ENCODE results near the gene C6orf132. TPM values are rescaled to one million over a fixed set of nuclear protein-coding genes. Genes with fewer than 3 reads are reported as not detected.
"Not testable (repeated sequence)": the region's sequence is repeated elsewhere in the genome, so short reads cannot be mapped to it uniquely, and the experiment has no call there.

C6orf132 gene
- total RNA-seq, 1 donor from 2014 or later: 11.8 TPM

DNA sequence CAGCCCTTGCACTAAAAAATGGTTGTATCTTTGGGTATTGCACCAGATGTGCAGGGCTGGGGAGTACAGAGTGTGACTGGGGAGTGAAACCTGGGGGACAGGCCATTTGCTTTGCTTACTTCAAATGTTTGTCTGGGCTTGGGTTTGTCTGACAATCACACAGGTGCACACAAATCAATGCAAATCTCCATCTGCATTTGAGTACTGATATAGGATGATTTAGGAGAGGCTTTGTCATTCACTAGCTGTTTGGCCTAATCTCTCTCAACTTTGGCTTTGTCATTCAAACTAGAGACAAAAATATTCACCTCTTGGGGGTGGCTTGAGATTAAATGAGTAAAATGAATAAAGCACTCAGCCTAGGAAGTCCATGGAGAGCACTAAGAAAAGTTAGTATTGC lies 34.6 kb upstream of the C6orf132 start:
- Mint-ChIP-seq H3K27me3 (peaks cover 9% of the 10 kb centered on the region), H3K4me1 (ENCODE audit: low read depth) (peaks cover 8% of the 10 kb centered on the region), H3K4me3 (ENCODE audit: low read depth) (no peak overlapping the region), H3K9me3 (ENCODE audit: low read depth) (no peaks in the 10 kb centered on the region), H3K36me3 (ENCODE audit: insufficient read depth) (no peaks in the 10 kb centered on the region), H3K27ac (peak overlapping the region; percentile 84)
- TF ChIP-seq, protein P1, sequence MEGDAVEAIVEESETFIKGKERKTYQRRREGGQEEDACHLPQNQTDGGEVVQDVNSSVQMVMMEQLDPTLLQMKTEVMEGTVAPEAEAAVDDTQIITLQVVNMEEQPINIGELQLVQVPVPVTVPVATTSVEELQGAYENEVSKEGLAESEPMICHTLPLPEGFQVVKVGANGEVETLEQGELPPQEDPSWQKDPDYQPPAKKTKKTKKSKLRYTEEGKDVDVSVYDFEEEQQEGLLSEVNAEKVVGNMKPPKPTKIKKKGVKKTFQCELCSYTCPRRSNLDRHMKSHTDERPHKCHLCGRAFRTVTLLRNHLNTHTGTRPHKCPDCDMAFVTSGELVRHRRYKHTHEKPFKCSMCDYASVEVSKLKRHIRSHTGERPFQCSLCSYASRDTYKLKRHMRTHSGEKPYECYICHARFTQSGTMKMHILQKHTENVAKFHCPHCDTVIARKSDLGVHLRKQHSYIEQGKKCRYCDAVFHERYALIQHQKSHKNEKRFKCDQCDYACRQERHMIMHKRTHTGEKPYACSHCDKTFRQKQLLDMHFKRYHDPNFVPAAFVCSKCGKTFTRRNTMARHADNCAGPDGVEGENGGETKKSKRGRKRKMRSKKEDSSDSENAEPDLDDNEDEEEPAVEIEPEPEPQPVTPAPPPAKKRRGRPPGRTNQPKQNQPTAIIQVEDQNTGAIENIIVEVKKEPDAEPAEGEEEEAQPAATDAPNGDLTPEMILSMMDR (IDR thresholded peaks at IDR 0.05; ENCODE audit: unreplicated experiment): no peak
- no peak for DNase-seq (ENCODE audit: low spot score, unreplicated experiment)

DNA sequence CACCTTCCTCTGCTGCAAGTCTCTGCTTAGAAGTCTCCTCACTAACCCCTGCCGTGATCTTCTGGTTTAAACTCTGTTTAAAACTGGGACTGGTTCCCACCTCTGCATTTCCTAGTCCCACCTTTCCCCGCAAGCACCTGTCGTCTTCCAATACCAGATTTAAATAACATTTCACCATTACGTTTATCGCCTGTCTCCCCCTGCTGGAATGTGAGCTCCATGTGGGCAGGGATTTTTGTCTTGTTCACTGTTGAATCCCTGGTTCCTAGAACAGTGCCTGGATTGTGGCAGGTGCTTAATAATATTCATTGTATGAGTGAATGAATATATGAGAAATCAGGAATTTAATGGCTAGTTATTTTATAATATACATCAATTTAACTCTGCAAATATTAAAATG lies 33.4 kb upstream of the C6orf132 start:
- Mint-ChIP-seq H3K36me3 (ENCODE audit: insufficient read depth) (no peaks in the 10 kb centered on the region), H3K27me3 (peaks cover 9% of the 10 kb centered on the region), H3K27ac (no peak overlapping the region), H3K4me1 (ENCODE audit: low read depth) (peaks cover 8% of the 10 kb centered on the region), H3K4me3 (ENCODE audit: low read depth) (no peak overlapping the region), H3K9me3 (ENCODE audit: low read depth) (no peaks in the 10 kb centered on the region)
- no peak for DNase-seq (ENCODE audit: low spot score, unreplicated experiment)
- TF ChIP-seq, protein P1 (IDR thresholded peaks at IDR 0.05; ENCODE audit: unreplicated experiment): peak; percentile 33

- no peaks in the 10 kb centered on the region for H3K9me3 Mint-ChIP-seq (ENCODE audit: low read depth)
- no peak within 1 kb of the TSS for H3K4me3 Mint-ChIP-seq (ENCODE audit: low read depth)
- H3K27me3 Mint-ChIP-seq: peaks cover 2% of the 10 kb centered on the region
- H3K4me1 Mint-ChIP-seq (ENCODE audit: low read depth): peaks cover 8% of the 10 kb centered on the region
- no peak for DNase-seq (ENCODE audit: low spot score, unreplicated experiment)
- TF ChIP-seq, protein P1 (IDR thresholded peaks at IDR 0.05; ENCODE audit: unreplicated experiment): no peak
- H3K27ac Mint-ChIP-seq: no peak within 1 kb of the TSS
- H3K36me3 Mint-ChIP-seq (ENCODE audit: insufficient read depth): no peaks in the 10 kb centered on the region
These were observed 30.7 kb upstream of the C6orf132 start, which contains the start of gene GUCA1A for GRCh38 chr6:42173101-42173500. Gene GUCA1A, plus strand, starts transcription at chr6:42173364. Its CDS starts 250 bp downstream, at chr6:42173614.

GRCh38 chr6:42171813-42172581 lies 29.6 kb upstream of the C6orf132 start:
- H3K27ac Mint-ChIP-seq: no peak overlapping the region

GRCh38 chr6:42169780-42170179 lies 27.4 kb upstream of the C6orf132 start:
- not testable (repeated sequence) for H3K27me3 Mint-ChIP-seq; H3K27ac Mint-ChIP-seq; H3K4me3 Mint-ChIP-seq (ENCODE audit: low read depth); H3K4me1 Mint-ChIP-seq (ENCODE audit: low read depth); H3K9me3 Mint-ChIP-seq (ENCODE audit: low read depth); H3K36me3 Mint-ChIP-seq (ENCODE audit: insufficient read depth); DNase-seq (ENCODE audit: low spot score, unreplicated experiment)

More at GRCh38 chr6:42171813-42172581, 29.6 kb upstream of the C6orf132 start:
- Mint-ChIP-seq H3K4me3 (ENCODE audit: low read depth) (no peak overlapping the region), H3K36me3 (ENCODE audit: insufficient read depth) (no peaks in the 10 kb centered on the region), H3K27me3 (peaks cover 2% of the 10 kb centered on the region), H3K9me3 (ENCODE audit: low read depth) (no peaks in the 10 kb centered on the region), H3K4me1 (ENCODE audit: low read depth) (peaks cover 2% of the 10 kb centered on the region)
- no peak for DNase-seq (ENCODE audit: low spot score, unreplicated experiment)
- TF ChIP-seq, protein P1 (IDR thresholded peaks at IDR 0.05; ENCODE audit: unreplicated experiment): no peak

- TF ChIP-seq, protein P1 (IDR thresholded peaks at IDR 0.05; ENCODE audit: unreplicated experiment): no peak
- Mint-ChIP-seq H3K4me3 (ENCODE audit: low read depth) (no peak overlapping the region), H3K4me1 (ENCODE audit: low read depth) (no peaks in the 10 kb centered on the region), H3K36me3 (ENCODE audit: insufficient read depth) (no peaks in the 10 kb centered on the region), H3K27ac (no peak overlapping the region), H3K9me3 (ENCODE audit: low read depth) (no peaks in the 10 kb centered on the region), H3K27me3 (peaks cover 2% of the 10 kb centered on the region)
- DNase-seq (ENCODE audit: low spot score, unreplicated experiment): no peak
These were observed 26.2 kb upstream of the C6orf132 start for GRCh38 chr6:42168650-42169049.

Measured in progenitor cell of endocrine pancreas (in vitro differentiated cells).